ENCODE results near the gene TXK. TPM values are rescaled to one million over a fixed set of nuclear protein-coding genes. Genes with fewer than 3 reads are reported as not detected.

TXK gene
- total RNA-seq, 1 donor from 2014 or later: 1.7 TPM

GRCh38 chr4:48121180-48121579 is 12.9 kb downstream of the TXK start:
- TF ChIP-seq, protein P1, sequence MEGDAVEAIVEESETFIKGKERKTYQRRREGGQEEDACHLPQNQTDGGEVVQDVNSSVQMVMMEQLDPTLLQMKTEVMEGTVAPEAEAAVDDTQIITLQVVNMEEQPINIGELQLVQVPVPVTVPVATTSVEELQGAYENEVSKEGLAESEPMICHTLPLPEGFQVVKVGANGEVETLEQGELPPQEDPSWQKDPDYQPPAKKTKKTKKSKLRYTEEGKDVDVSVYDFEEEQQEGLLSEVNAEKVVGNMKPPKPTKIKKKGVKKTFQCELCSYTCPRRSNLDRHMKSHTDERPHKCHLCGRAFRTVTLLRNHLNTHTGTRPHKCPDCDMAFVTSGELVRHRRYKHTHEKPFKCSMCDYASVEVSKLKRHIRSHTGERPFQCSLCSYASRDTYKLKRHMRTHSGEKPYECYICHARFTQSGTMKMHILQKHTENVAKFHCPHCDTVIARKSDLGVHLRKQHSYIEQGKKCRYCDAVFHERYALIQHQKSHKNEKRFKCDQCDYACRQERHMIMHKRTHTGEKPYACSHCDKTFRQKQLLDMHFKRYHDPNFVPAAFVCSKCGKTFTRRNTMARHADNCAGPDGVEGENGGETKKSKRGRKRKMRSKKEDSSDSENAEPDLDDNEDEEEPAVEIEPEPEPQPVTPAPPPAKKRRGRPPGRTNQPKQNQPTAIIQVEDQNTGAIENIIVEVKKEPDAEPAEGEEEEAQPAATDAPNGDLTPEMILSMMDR (IDR thresholded peaks at IDR 0.05; ENCODE audit: unreplicated experiment): no peak
- no peaks in the 10 kb centered on the region for H3K27me3 Mint-ChIP-seq (ENCODE audit: low read depth)
- H3K27ac Mint-ChIP-seq: no peak overlapping the region
- no peaks in the 10 kb centered on the region for H3K4me1 Mint-ChIP-seq
- H3K9me3 Mint-ChIP-seq: no peaks in the 10 kb centered on the region
- no peak for DNase-seq (ENCODE audit: low spot score in 2 of 2, unreplicated experiment in 2 of 2)
- H3K4me3 Mint-ChIP-seq: no peak overlapping the region
- no peaks in the 10 kb centered on the region for H3K36me3 Mint-ChIP-seq

- Mint-ChIP-seq H3K4me1 (no peaks in the 10 kb centered on the region), H3K4me3 (no peak overlapping the region), H3K9me3 (no peaks in the 10 kb centered on the region), H3K27ac (no peak overlapping the region), H3K36me3 (no peaks in the 10 kb centered on the region), H3K27me3 (ENCODE audit: low read depth) (no peaks in the 10 kb centered on the region)
- no peak for DNase-seq (ENCODE audit: low spot score in 2 of 2, unreplicated experiment in 2 of 2)
- TF ChIP-seq, protein P1 (IDR thresholded peaks at IDR 0.05; ENCODE audit: unreplicated experiment): no peak
Measured at GRCh38 chr4:48120132-48120531, 13.9 kb downstream of the TXK start.

GRCh38 chr4:48119646-48120045 is 14.4 kb downstream of the TXK start:
- no peaks in the 10 kb centered on the region for H3K4me1 Mint-ChIP-seq
- no peaks in the 10 kb centered on the region for H3K27me3 Mint-ChIP-seq (ENCODE audit: low read depth)
- H3K4me3 Mint-ChIP-seq: no peak overlapping the region
- H3K9me3 Mint-ChIP-seq: no peaks in the 10 kb centered on the region
- TF ChIP-seq, protein P1 (IDR thresholded peaks at IDR 0.05; ENCODE audit: unreplicated experiment): no peak
- H3K36me3 Mint-ChIP-seq: no peaks in the 10 kb centered on the region
- H3K27ac Mint-ChIP-seq: no peak overlapping the region
- DNase-seq (ENCODE audit: low spot score in 2 of 2, unreplicated experiment in 2 of 2): no peak

DNA sequence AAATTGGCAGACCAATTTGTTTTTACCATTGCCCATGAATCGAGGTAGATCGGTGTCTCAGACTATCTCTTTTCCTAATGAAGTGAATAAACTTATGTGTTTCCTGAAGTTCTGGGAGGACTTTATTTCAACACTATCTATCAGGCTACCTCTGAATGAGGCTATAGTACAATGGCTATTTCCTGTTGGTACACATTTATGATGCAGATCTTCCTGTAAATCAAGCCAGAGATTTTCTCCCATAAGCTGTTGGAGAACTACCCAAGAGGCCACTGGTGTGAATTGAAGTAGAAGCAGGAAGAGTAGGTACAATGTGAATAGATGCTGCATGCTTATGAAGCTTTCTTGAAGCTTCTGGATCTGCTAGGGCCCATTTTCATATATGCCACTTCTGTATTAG is 16.0 kb downstream of the TXK start:
- H3K27me3 Mint-ChIP-seq (ENCODE audit: low read depth): no peaks in the 10 kb centered on the region
- no peaks in the 10 kb centered on the region for H3K36me3 Mint-ChIP-seq
- TF ChIP-seq, protein P1 (IDR thresholded peaks at IDR 0.05; ENCODE audit: unreplicated experiment): no peak
- no peak overlapping the region for H3K4me3 Mint-ChIP-seq
- peaks cover 9% of the 10 kb centered on the region for H3K4me1 Mint-ChIP-seq
- H3K9me3 Mint-ChIP-seq: no peaks in the 10 kb centered on the region
- H3K27ac Mint-ChIP-seq: no peak overlapping the region
- DNase-seq (ENCODE audit: low spot score in 2 of 2, unreplicated experiment in 2 of 2): no peak

DNA sequence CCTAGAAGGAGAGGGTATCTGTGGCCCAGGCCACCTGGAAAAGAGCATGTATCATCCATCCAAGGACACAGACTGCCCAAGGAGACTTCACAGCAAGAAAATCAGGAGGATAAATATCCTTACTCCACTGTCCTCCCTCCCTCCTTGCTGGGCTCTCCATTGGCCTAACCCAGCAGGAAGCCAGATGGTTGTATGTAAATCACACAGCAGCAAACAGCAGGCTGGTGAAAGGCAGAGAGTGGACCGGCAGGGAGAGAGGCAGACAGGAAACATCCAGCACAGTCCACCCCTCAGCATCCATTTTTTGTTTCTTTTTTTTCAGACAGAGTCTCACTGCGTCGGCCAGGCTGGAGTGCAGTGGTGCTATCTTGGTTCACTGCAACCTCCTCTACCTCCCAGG is 17.5 kb downstream of the TXK start:
- TF ChIP-seq, protein P1 (IDR thresholded peaks at IDR 0.05; ENCODE audit: unreplicated experiment): no peak
- Mint-ChIP-seq H3K9me3 (no peaks in the 10 kb centered on the region), H3K27ac (no peak overlapping the region), H3K4me3 (no peak overlapping the region), H3K36me3 (no peaks in the 10 kb centered on the region), H3K27me3 (ENCODE audit: low read depth) (no peaks in the 10 kb centered on the region), H3K4me1 (peaks cover 9% of the 10 kb centered on the region)
- DNase-seq (ENCODE audit: low spot score in 2 of 2, unreplicated experiment in 2 of 2): no peak

DNA sequence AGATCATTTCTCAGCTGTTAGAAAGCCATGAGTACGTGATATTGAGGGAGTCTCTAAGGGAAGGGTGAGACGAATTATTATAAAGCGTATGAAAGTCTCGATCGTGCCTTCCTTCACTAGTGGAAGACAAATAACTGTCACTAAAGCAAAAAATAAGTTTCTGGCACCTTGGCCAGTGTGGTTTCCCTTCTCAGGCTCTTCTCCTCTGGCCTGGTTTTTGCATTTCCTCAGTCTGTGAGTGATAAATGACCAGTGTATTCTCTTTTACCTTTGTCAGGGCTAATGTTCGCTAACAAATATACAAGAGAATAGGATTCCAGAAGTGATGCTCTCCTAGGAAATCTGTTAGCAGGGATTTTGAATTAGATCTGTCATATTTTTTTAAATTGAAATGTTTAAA is 19.6 kb downstream of the TXK start:
- TF ChIP-seq, protein P1 (IDR thresholded peaks at IDR 0.05; ENCODE audit: unreplicated experiment): no peak
- peaks cover 9% of the 10 kb centered on the region for H3K4me1 Mint-ChIP-seq
- no peak overlapping the region for H3K27ac Mint-ChIP-seq
- no peak overlapping the region for H3K4me3 Mint-ChIP-seq
- DNase-seq (ENCODE audit: low spot score in 2 of 2, unreplicated experiment in 2 of 2): no peak
- no peaks in the 10 kb centered on the region for H3K27me3 Mint-ChIP-seq (ENCODE audit: low read depth)
- H3K36me3 Mint-ChIP-seq: no peaks in the 10 kb centered on the region
- H3K9me3 Mint-ChIP-seq: no peaks in the 10 kb centered on the region

Measured in mesothelial cell of epicardium (in vitro differentiated cells).